Ishikawa (cell line): ENCODE data around the gene CCDC88C.

Experiments used
- CEBPB ChIP-seq: IDR thresholded peaks from 2 replicates; pipeline ENCODE4 v1.6.1; 2012
- EGR1 ChIP-seq: IDR thresholded peaks from 2 replicates; pipeline ENCODE4 v1.6.1; 2012
- EP300 ChIP-seq: IDR thresholded peaks from 2 replicates; pipeline ENCODE4 v1.6.1; 2012; ENCODE audit warnings: borderline replicate concordance
- FOXM1 ChIP-seq: IDR thresholded peaks from 2 replicates; pipeline ENCODE4 v1.6.1; 2012; ENCODE audit warnings: low read depth, borderline replicate concordance
- NFIC ChIP-seq: IDR thresholded peaks from 2 replicates; pipeline ENCODE4 v1.6.1; 2012
- RAD21 ChIP-seq: IDR thresholded peaks from 2 replicates; pipeline ENCODE4 v1.6.1; 2012; ENCODE audit warnings: low read depth
- TAF1 ChIP-seq: IDR thresholded peaks from 2 replicates; pipeline ENCODE4 v1.6.1; 2012; ENCODE audit warnings: low read depth, mild to moderate bottlenecking
- TCF12 ChIP-seq: IDR thresholded peaks from 2 replicates; pipeline ENCODE4 v1.6.1; 2012; ENCODE audit warnings: low read depth
- YY1 ChIP-seq: IDR thresholded peaks from 2 replicates; pipeline ENCODE4 v1.6.1; 2012; ENCODE audit warnings: low read depth
- ZBTB7A ChIP-seq: IDR thresholded peaks from 2 replicates; pipeline ENCODE4 v1.6.1; 2012; ENCODE audit warnings: low read depth
- TF ChIP-seq, protein P1 (sequence below): IDR thresholded peaks from 2 replicates; pipeline ENCODE4 v1.6.1; 2012
- TF ChIP-seq, protein P2 (sequence below): IDR thresholded peaks from 2 replicates; pipeline ENCODE4 v1.6.1; 2012
- TF ChIP-seq, protein P3 (sequence below): IDR thresholded peaks from 2 replicates; pipeline ENCODE4 v1.6.1; 2012; ENCODE audit warnings: low read depth, mild to moderate bottlenecking

DNA sequence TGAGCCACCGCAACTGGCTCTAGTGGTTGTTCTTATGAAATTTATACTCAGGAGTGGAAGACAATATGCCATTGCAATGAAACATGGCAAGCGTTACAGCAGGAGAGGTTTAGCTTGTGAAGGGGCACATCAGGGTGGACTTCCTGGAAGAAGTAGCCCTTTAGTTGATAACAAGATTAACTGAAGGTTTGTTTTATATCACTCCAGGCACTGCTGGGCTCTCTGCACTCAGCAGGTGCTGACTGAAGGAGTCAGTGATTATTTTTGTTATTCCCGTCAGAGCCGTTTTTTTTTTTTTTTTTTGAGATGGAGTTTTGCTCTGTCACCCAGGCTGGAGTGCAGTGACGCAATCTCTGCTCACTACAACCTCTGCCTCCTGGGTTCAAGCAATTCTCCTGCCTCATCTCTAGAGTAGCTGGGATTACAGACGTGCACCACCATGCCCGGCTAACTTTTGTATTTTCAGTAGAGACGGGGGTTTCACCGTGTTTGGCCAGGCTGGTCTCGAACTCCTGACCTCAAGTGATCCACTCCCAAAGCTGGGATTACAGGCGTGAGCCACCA is 155.6 kb downstream of the CCDC88C start:
- TF ChIP-seq, protein P1, sequence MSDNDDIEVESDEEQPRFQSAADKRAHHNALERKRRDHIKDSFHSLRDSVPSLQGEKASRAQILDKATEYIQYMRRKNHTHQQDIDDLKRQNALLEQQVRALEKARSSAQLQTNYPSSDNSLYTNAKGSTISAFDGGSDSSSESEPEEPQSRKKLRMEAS, result no peak
- TF ChIP-seq EP300 (no peak), YY1 (no peak), EGR1 (no peak), FOXM1 (no peak), RAD21 (no peak), CEBPB (no peak), TCF12 (no peak), NFIC (no peak), TAF1 (no peak), ZBTB7A (no peak)
- TF ChIP-seq, protein P2, sequence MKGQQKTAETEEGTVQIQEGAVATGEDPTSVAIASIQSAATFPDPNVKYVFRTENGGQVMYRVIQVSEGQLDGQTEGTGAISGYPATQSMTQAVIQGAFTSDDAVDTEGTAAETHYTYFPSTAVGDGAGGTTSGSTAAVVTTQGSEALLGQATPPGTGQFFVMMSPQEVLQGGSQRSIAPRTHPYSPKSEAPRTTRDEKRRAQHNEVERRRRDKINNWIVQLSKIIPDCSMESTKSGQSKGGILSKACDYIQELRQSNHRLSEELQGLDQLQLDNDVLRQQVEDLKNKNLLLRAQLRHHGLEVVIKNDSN, result no peak
- TF ChIP-seq, protein P3, sequence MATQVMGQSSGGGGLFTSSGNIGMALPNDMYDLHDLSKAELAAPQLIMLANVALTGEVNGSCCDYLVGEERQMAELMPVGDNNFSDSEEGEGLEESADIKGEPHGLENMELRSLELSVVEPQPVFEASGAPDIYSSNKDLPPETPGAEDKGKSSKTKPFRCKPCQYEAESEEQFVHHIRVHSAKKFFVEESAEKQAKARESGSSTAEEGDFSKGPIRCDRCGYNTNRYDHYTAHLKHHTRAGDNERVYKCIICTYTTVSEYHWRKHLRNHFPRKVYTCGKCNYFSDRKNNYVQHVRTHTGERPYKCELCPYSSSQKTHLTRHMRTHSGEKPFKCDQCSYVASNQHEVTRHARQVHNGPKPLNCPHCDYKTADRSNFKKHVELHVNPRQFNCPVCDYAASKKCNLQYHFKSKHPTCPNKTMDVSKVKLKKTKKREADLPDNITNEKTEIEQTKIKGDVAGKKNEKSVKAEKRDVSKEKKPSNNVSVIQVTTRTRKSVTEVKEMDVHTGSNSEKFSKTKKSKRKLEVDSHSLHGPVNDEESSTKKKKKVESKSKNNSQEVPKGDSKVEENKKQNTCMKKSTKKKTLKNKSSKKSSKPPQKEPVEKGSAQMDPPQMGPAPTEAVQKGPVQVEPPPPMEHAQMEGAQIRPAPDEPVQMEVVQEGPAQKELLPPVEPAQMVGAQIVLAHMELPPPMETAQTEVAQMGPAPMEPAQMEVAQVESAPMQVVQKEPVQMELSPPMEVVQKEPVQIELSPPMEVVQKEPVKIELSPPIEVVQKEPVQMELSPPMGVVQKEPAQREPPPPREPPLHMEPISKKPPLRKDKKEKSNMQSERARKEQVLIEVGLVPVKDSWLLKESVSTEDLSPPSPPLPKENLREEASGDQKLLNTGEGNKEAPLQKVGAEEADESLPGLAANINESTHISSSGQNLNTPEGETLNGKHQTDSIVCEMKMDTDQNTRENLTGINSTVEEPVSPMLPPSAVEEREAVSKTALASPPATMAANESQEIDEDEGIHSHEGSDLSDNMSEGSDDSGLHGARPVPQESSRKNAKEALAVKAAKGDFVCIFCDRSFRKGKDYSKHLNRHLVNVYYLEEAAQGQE, result no peak
